DND-41 (cell line): ENCODE measurements around the gene NEGR1.

ENCODE experiments used
- ATAC-seq: fragments of 200-7000 bp; cut with Tn5 transposase; 3 replicates; pipeline ENCODE4 v1.9.1; 2021; ENCODE audit warnings: low read depth; ENCODE audit not compliant: insufficient read depth
- DNase-seq: peaks from one replicate; pipeline ENCODE4 v3.0.0-alpha.2; 2020
- H2AFZ ChIP-seq: 2 replicates; pipeline ENCODE4 v1.6.0; 2012; ENCODE audit warnings: low read depth, low read length
- H3K27ac ChIP-seq: 2 replicates; pipeline ENCODE4 v1.5.1; 2012; ENCODE audit warnings: low read length, inconsistent platforms
- H3K27me3 ChIP-seq: fragments of 200-600 bp; sonication (generic); 2 replicates; pipeline ENCODE4 v1.6.0; 2012; ENCODE audit warnings: low read length, mild to moderate bottlenecking, inconsistent platforms; ENCODE audit not compliant: insufficient read depth, poor library complexity
- H3K36me3 ChIP-seq: 2 replicates; pipeline ENCODE4 v1.5.1; 2012; ENCODE audit warnings: low read length, inconsistent platforms; ENCODE audit not compliant: insufficient read depth
- H3K4me1 ChIP-seq: 2 replicates; pipeline ENCODE4 v1.5.1; 2012; ENCODE audit warnings: mild to moderate bottlenecking, low read length; ENCODE audit not compliant: insufficient read depth
- H3K4me2 ChIP-seq: 2 replicates; pipeline ENCODE4 v1.6.0; 2012; ENCODE audit warnings: mild to moderate bottlenecking, moderate library complexity, low read length, inconsistent platforms; ENCODE audit not compliant: insufficient read depth
- H3K4me3 ChIP-seq, 2 experiments: fragments of 200-600 bp in 1 of 2; shearing (Covaris generic) in 1 of 2; 2 replicates each; pipeline ENCODE4 v1.5.1; 2012 to 2016; ENCODE audit warnings: inconsistent platforms in 2 of 2, low read length in 2 of 2, mild to moderate bottlenecking in 2 of 2, low read depth in 1 of 2, moderate library complexity in 1 of 2
- H3K79me2 ChIP-seq: 2 replicates; pipeline ENCODE4 v1.6.0; 2012; ENCODE audit warnings: low read length, inconsistent platforms; ENCODE audit not compliant: insufficient read depth
- H3K9ac ChIP-seq: 2 replicates; pipeline ENCODE4 v1.6.0; 2012; ENCODE audit warnings: low read depth, mild to moderate bottlenecking, inconsistent platforms, low read length, moderate library complexity
- H3K9me3 ChIP-seq: 2 replicates; pipeline ENCODE4 v1.5.1; 2012; ENCODE audit warnings: low read length, moderate library complexity, mild to moderate bottlenecking, inconsistent platforms; ENCODE audit not compliant: insufficient read depth, severe bottlenecking
- H4K20me1 ChIP-seq: 2 replicates; pipeline ENCODE4 v1.6.0; 2012; ENCODE audit warnings: low read length; ENCODE audit not compliant: insufficient read depth
- CTCF ChIP-seq: IDR thresholded peaks from 2 replicates; pipeline ENCODE4 v1.5.1; 2012; ENCODE audit warnings: borderline replicate concordance, low read length, moderate library complexity, mild to moderate bottlenecking; ENCODE audit not compliant: poor library complexity, severe bottlenecking; ENCODE audit errors: extremely low read depth
- EZH2 ChIP-seq: IDR thresholded peaks from 3 replicates; pipeline ENCODE4 v1.6.1; 2012; ENCODE audit warnings: borderline replicate concordance, low read depth, mild to moderate bottlenecking, moderate library complexity, low read length, inconsistent platforms; ENCODE audit not compliant: severe bottlenecking

The NEGR1 gene

GRCh38 chr1:72015006-72015405 lies 267.3 kb downstream of the NEGR1 start:
- H3K4me2 ChIP-seq, result no peak overlapping the region
- peaks cover 11% of the 10 kb centered on the region for H3K4me1 ChIP-seq
- no peak for DNase-seq
- H3K4me3 ChIP-seq, result no peak overlapping the region
- no peak for ATAC-seq
- no peaks in the 10 kb centered on the region for H3K36me3 ChIP-seq
- no peak for TF ChIP-seq EZH2
- no peak for TF ChIP-seq CTCF
- H4K20me1 ChIP-seq, result no peaks in the 10 kb centered on the region
- H3K27ac ChIP-seq, result no peak overlapping the region
- no peak overlapping the region for H2AFZ ChIP-seq
- no peak overlapping the region for H3K9ac ChIP-seq
- H3K27me3 ChIP-seq, result no peaks in the 10 kb centered on the region
- no peaks in the 10 kb centered on the region for H3K79me2 ChIP-seq
- H3K9me3 ChIP-seq, result no peaks in the 10 kb centered on the region

- DNase-seq (no peak), ATAC-seq (no peak)
- no peaks in the 10 kb centered on the region for H3K36me3 ChIP-seq
- H2AFZ ChIP-seq, result no peak overlapping the region
- no peaks in the 10 kb centered on the region for H3K9me3 ChIP-seq
- H3K27me3 ChIP-seq, result no peaks in the 10 kb centered on the region
- H3K4me1 ChIP-seq, result peaks cover 18% of the 10 kb centered on the region
- no peaks in the 10 kb centered on the region for H4K20me1 ChIP-seq
- TF ChIP-seq EZH2 (no peak), CTCF (no peak)
- H3K27ac ChIP-seq, result no peak overlapping the region
- H3K4me3 ChIP-seq, result no peak overlapping the region
- no peak overlapping the region for H3K4me2 ChIP-seq
- no peaks in the 10 kb centered on the region for H3K79me2 ChIP-seq
- no peak overlapping the region for H3K9ac ChIP-seq
Observed at GRCh38 chr1:72013161-72013560, 269.2 kb downstream of the NEGR1 start.

GRCh38 chr1:72011721-72012120 lies 270.6 kb downstream of the NEGR1 start:
- no peak overlapping the region for H3K4me2 ChIP-seq
- DNase-seq (no peak), ATAC-seq (no peak)
- H3K9me3 ChIP-seq, result no peaks in the 10 kb centered on the region
- no peak overlapping the region for H2AFZ ChIP-seq
- H3K79me2 ChIP-seq, result no peaks in the 10 kb centered on the region
- no peaks in the 10 kb centered on the region for H3K36me3 ChIP-seq
- no peaks in the 10 kb centered on the region for H3K27me3 ChIP-seq
- no peak overlapping the region for H3K27ac ChIP-seq
- no peak overlapping the region for H3K9ac ChIP-seq
- H3K4me3 ChIP-seq, result no peak overlapping the region
- peaks cover 18% of the 10 kb centered on the region for H3K4me1 ChIP-seq
- H4K20me1 ChIP-seq, result no peaks in the 10 kb centered on the region
- TF ChIP-seq EZH2, result no peak
- TF ChIP-seq CTCF, result no peak

GRCh38 chr1:72010094-72010431 lies 272.3 kb downstream of the NEGR1 start:
- H3K4me1 ChIP-seq, result peaks cover 18% of the 10 kb centered on the region
- no peaks in the 10 kb centered on the region for H3K36me3 ChIP-seq
- peak overlapping the region; percentile 45; the same call in 1 of the 2 replicates for H3K4me2 ChIP-seq
- no peak overlapping the region for H2AFZ ChIP-seq
- no peaks in the 10 kb centered on the region for H3K79me2 ChIP-seq
- ATAC-seq (peak; percentile 94), DNase-seq (peak; percentile 54)
- TF ChIP-seq CTCF (peak; percentile 42), EZH2 (no peak)
- H3K27me3 ChIP-seq, result no peaks in the 10 kb centered on the region
- H3K4me3 ChIP-seq, result no peak overlapping the region; a peak in 1 of 4 replicates
- no peak overlapping the region for H3K9ac ChIP-seq
- peak overlapping the region; percentile 38 for H3K27ac ChIP-seq
- no peaks in the 10 kb centered on the region for H4K20me1 ChIP-seq
- no peaks in the 10 kb centered on the region for H3K9me3 ChIP-seq
